ENCODE measurements around the gene BIRC2. TPM values are rescaled to one million over a fixed set of nuclear protein-coding genes. Genes with fewer than 3 reads are reported as not detected.

The BIRC2 gene
- total and polyA plus RNA-seq, 7 donors: 22.5 to 55.1 (median 30.2) TPM

GRCh38 chr11:102320188-102320587 lies 26.8 kb upstream of the BIRC2 start:
- no peaks in the 10 kb centered on the region for H3K9me3 ChIP-seq
- intact Hi-C loops (cut with DNase I): no loop called here
- H3K4me3 ChIP-seq: no peak overlapping the region
- DNase-seq (no peak), ATAC-seq (no peak)
- no peaks in the 10 kb centered on the region for H3K27me3 ChIP-seq (ENCODE audit: insufficient read depth in 3 of 3, low read length in 2 of 3)
- H3K36me3 ChIP-seq (ENCODE audit: insufficient read depth in 1 of 2, low read depth in 1 of 2): no peaks in the 10 kb centered on the region
- no peak for TF ChIP-seq CTCF (IDR thresholded peaks at IDR 0.05)
- no peaks in the 10 kb centered on the region for H3K4me1 ChIP-seq
- no peak overlapping the region for H3K27ac ChIP-seq

GRCh38 chr11:102320679-102321078 lies 26.3 kb upstream of the BIRC2 start:
- H3K9me3 ChIP-seq: no peaks in the 10 kb centered on the region
- H3K27me3 ChIP-seq (ENCODE audit: insufficient read depth in 3 of 3, low read length in 2 of 3): no peaks in the 10 kb centered on the region
- no peak overlapping the region for H3K27ac ChIP-seq
- H3K36me3 ChIP-seq (ENCODE audit: insufficient read depth in 1 of 2, low read depth in 1 of 2): no peaks in the 10 kb centered on the region
- intact Hi-C loops (cut with DNase I): no loop called here
- ATAC-seq (no peak), DNase-seq (no peak)
- no peak for TF ChIP-seq CTCF (IDR thresholded peaks at IDR 0.05)
- H3K4me3 ChIP-seq: no peak overlapping the region
- no peaks in the 10 kb centered on the region for H3K4me1 ChIP-seq

GRCh38 chr11:102322560-102322959 lies 24.5 kb upstream of the BIRC2 start:
- no peak for TF ChIP-seq CTCF (IDR thresholded peaks at IDR 0.05)
- H3K9me3 ChIP-seq: no peaks in the 10 kb centered on the region
- intact Hi-C loops (cut with DNase I): no loop called here
- ATAC-seq: no peak
- DNase-seq: no peak
- no peaks in the 10 kb centered on the region for H3K27me3 ChIP-seq (ENCODE audit: insufficient read depth in 3 of 3, low read length in 2 of 3)
- peaks cover 0 to 8% of the 10 kb centered on the region in 2 donors for H3K36me3 ChIP-seq (ENCODE audit: insufficient read depth in 1 of 2, low read depth in 1 of 2)
- no peak overlapping the region for H3K4me3 ChIP-seq
- 51 to 58% (median 57%) methylated on average over 2 of the region's 2 CpGs for WGBS, 3 donors
- H3K27ac ChIP-seq: no peak overlapping the region
- H3K4me1 ChIP-seq: no peaks in the 10 kb centered on the region

- TF ChIP-seq CTCF (IDR thresholded peaks at IDR 0.05): no peak
- Histone ChIP-seq H3K4me1 (no peaks in the 10 kb centered on the region), H3K36me3 (ENCODE audit: insufficient read depth in 1 of 2, low read depth in 1 of 2) (peaks cover 0 to 12% of the 10 kb centered on the region in 2 donors), H3K27me3 (ENCODE audit: insufficient read depth in 3 of 3, low read length in 2 of 3) (no peaks in the 10 kb centered on the region), H3K9me3 (no peaks in the 10 kb centered on the region), H3K27ac (no peak overlapping the region), H3K4me3 (no peak overlapping the region)
- intact Hi-C loops (cut with DNase I): no loop called here
- 86 to 96% (median 88%) methylated on average over 1 of the region's 1 CpG for WGBS, 3 donors
- DNase-seq: no peak
- ATAC-seq: no peak
Observed at GRCh38 chr11:102323542-102324251, 23.3 kb upstream of the BIRC2 start.

GRCh38 chr11:102325088-102325487 lies 21.9 kb upstream of the BIRC2 start:
- no peak for ATAC-seq
- 61 to 80% (median 64%) methylated on average over 3 of the region's 3 CpGs for WGBS, 3 donors
- H3K36me3 ChIP-seq (ENCODE audit: insufficient read depth in 1 of 2, low read depth in 1 of 2): peaks cover 0 to 20% of the 10 kb centered on the region in 2 donors

More at GRCh38 chr11:102325088-102325487, 21.9 kb upstream of the BIRC2 start:
- DNase-seq: no peak
- no peaks in the 10 kb centered on the region for H3K4me1 ChIP-seq
- intact Hi-C loops (cut with DNase I): no loop called here
- TF ChIP-seq CTCF (IDR thresholded peaks at IDR 0.05): no peak
- H3K27ac ChIP-seq: no peak overlapping the region
- H3K9me3 ChIP-seq: no peaks in the 10 kb centered on the region
- no peaks in the 10 kb centered on the region for H3K27me3 ChIP-seq (ENCODE audit: insufficient read depth in 3 of 3, low read length in 2 of 3)
- H3K4me3 ChIP-seq: no peak overlapping the region
